HEK293T (cell line): ENCODE results near the gene HOOK1.
"Not testable (repeated sequence)": the region's sequence is repeated elsewhere in the genome, so short reads cannot be mapped to it uniquely, and the experiment has no call there.

Source experiments
- CTCF ChIA-PET: fragments of 350-600 bp; formaldehyde crosslinking; extraction: SDS; loops from one replicate; lab custom pipeline; 2021; ENCODE audit warnings: antibody characterized with exemption, inconsistent platforms; lab: Yijun Ruan, JAX
- POLR2A ChIA-PET: fragments of 350-600 bp; formaldehyde crosslinking; extraction: SDS; loops from one replicate; lab custom pipeline; 2020; ENCODE audit warnings: antibody characterized with exemption, inconsistent platforms; lab: Yijun Ruan, JAX
- DNase-seq: peaks from one replicate; pipeline ENCODE4 v3.0.0; 2012; ENCODE audit warnings: mixed read lengths; ENCODE audit errors: extremely low spot score
- ARNT ChIP-seq: fragments of 450-650 bp; IDR thresholded peaks from 2 replicates; pipeline ENCODE4 v1.6.1; 2017; ENCODE audit warnings: mild to moderate bottlenecking
- BHLHE40 ChIP-seq: fragments of 450-650 bp; IDR thresholded peaks from 2 replicates; pipeline ENCODE4 v1.6.1; 2016; ENCODE audit warnings: mild to moderate bottlenecking, moderate library complexity, borderline replicate concordance
- CTBP1 ChIP-seq: fragments of 450-650 bp; IDR thresholded peaks from 2 replicates; pipeline ENCODE4 v1.6.1; 2016; ENCODE audit warnings: borderline replicate concordance
- ELF4 ChIP-seq: fragments of 450-650 bp; IDR thresholded peaks from 2 replicates; pipeline ENCODE4 v1.6.1; 2017; ENCODE audit warnings: antibody characterized with exemption
- FOXA1 ChIP-seq: fragments of 450-650 bp; IDR thresholded peaks from 2 replicates; pipeline ENCODE4 v1.6.1; 2016; ENCODE audit warnings: mild to moderate bottlenecking
- FOXK2 ChIP-seq: fragments of 450-650 bp; IDR thresholded peaks from 2 replicates; pipeline ENCODE4 v1.6.1; 2016; ENCODE audit warnings: mild to moderate bottlenecking
- FOXM1 ChIP-seq: fragments of 450-650 bp; IDR thresholded peaks from 2 replicates; pipeline ENCODE4 v1.6.1; 2017; ENCODE audit warnings: mild to moderate bottlenecking, borderline replicate concordance
- HDGF ChIP-seq: fragments of 450-650 bp; IDR thresholded peaks from 2 replicates; pipeline ENCODE4 v1.6.1; 2017; ENCODE audit warnings: antibody characterized with exemption, borderline replicate concordance
- L3MBTL2 ChIP-seq: fragments of 450-650 bp; conservative IDR thresholded peaks from 2 replicates; pipeline ENCODE4 v1.6.1; 2016; ENCODE audit warnings: mild to moderate bottlenecking
- LEF1 ChIP-seq: fragments of 450-650 bp; IDR thresholded peaks from 2 replicates; pipeline ENCODE4 v1.6.1; 2017; ENCODE audit warnings: mild to moderate bottlenecking, borderline replicate concordance
- NFRKB ChIP-seq: fragments of 450-650 bp; IDR thresholded peaks from 2 replicates; pipeline ENCODE4 v1.6.1; 2016; ENCODE audit warnings: mild to moderate bottlenecking, moderate library complexity
- SP1 ChIP-seq: fragments of 450-650 bp; IDR thresholded peaks from 2 replicates; pipeline ENCODE4 v1.6.1; 2017
- SUZ12 ChIP-seq: fragments of 450-650 bp; IDR thresholded peaks from 2 replicates; pipeline ENCODE4 v1.6.1; 2016; ENCODE audit warnings: mild to moderate bottlenecking
- TARDBP ChIP-seq: fragments of 450-650 bp; IDR thresholded peaks from 2 replicates; pipeline ENCODE4 v1.6.1; 2016
- ZNF384 ChIP-seq: fragments of 450-650 bp; IDR thresholded peaks from 2 replicates; pipeline ENCODE4 v1.6.1; 2016
- TF ChIP-seq, protein P1 (sequence below): fragments of 450-650 bp; IDR thresholded peaks from 2 replicates; pipeline ENCODE4 v1.6.1; 2016

Gene HOOK1

DNA sequence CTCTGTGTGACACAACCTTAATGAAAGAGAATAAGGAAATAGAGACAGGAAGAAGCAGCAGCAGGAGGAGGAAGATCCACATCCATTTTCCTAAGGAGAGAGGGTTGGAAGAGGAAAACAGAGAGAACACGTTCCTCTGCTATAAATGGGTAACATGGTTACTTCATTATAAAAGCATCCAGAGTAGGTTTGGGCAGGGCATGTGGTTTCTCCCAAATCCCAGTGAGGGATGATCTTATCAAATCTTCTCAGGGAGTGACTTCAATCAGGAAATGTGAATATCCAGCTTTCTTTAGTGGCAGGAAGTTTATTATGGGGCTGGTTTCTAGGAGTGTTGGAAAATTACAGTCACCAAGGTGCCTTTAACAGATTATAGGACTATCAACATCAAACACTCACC is 100.8 kb downstream of the HOOK1 start:
- CTCF ChIA-PET: no interaction called here
- no peak for DNase-seq
- POLR2A ChIA-PET: no interaction called here
- TF ChIP-seq HDGF (no peak), ZNF384 (no peak), SP1 (no peak), FOXM1 (no peak), FOXK2 (no peak)

DNA sequence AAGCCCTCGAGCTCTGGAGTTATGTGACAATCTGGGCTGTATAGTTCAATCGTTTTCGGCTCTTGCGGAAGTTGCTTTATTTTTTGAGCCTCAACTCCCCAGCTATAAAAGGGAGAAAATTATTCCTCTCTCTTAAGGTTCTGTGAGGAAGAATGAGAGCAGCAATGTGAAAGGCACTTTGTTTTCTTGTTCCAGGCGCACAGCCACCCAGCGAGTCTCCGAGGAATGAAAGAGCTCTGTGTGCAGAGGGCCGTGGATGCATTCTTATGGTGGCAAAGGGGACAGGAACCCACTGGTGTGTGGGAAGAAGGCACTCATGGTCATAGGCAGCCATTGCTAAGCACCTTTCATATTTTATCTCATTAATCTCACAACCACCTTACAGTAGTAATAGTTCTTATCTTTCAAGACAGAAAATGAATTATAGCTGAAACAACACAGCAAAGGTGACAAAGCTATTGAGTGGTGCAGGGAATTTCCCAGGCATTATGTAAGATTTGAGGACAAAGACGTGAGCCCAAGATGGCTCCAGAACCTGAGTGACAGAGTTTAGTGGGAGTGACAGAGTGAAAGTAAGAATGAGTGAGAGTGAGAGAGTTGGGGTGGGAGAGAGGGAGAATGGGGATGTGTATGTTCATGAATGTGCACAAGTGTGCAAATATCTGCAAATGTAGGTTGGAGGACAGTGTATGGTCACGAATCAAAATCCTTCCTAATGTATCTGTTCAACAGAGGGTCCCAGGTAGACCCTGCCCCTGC is 102.5 kb downstream of the HOOK1 start:
- no peak for DNase-seq
- POLR2A ChIA-PET: no interaction called here
- TF ChIP-seq LEF1: no peak
- TF ChIP-seq L3MBTL2: no peak
- no peak for TF ChIP-seq FOXM1
- TF ChIP-seq TARDBP: no peak
- CTCF ChIA-PET: no interaction called here

DNA sequence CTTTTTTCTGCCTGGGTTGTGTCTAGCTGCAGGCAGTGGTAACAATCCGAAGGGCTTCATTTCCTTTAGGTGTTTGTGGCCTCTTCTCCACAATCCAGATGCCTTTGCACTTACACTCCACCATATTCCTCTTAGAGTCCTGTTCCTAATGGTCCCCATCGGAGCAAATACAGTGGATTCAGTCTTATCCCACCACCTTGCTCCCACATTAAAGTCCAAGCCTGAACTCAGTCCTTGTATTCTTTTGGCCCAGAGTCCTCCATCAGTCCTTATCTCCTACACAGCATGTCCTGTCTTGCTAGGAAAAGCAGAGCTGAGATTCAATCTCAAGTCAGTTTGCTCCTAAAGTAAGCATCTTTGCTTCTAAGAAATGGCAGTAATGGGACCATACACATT is 103.0 kb downstream of the HOOK1 start:
- ChIA-PET CTCF (no interaction called here), POLR2A (no interaction called here)
- DNase-seq: no peak
- TF ChIP-seq SUZ12 (no peak), FOXM1 (no peak), ZNF384 (no peak), LEF1 (no peak), NFRKB (no peak), FOXK2 (no peak), ELF4 (no peak), CTBP1 (no peak), FOXA1 (no peak), BHLHE40 (no peak)
- TF ChIP-seq, protein P1, sequence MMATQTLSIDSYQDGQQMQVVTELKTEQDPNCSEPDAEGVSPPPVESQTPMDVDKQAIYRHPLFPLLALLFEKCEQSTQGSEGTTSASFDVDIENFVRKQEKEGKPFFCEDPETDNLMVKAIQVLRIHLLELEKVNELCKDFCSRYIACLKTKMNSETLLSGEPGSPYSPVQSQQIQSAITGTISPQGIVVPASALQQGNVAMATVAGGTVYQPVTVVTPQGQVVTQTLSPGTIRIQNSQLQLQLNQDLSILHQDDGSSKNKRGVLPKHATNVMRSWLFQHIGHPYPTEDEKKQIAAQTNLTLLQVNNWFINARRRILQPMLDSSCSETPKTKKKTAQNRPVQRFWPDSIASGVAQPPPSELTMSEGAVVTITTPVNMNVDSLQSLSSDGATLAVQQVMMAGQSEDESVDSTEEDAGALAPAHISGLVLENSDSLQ: no peak

DNA sequence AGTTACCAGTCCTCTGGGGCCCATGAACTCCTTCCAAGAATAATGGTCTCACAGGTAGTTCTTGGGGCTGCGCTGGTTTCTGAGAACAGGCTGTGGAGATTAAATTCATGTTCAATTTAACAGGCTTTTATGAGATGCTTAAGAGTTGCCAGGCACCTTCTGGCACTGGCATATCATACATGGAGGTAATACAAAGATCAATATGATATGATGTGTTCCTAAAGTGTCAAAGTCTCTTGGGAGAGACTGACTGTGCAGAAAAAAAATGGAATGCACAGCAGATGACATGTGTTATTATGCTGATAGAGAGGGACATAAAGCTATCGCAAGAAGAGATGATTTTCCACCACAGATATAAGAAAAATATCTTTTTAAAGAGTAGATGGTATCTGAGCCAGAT is 105.0 kb downstream of the HOOK1 start:
- TF ChIP-seq HDGF (no peak), CTBP1 (no peak), TARDBP (no peak), ZNF384 (no peak), FOXA1 (no peak), ELF4 (no peak), FOXM1 (no peak), L3MBTL2 (no peak), SUZ12 (no peak), ARNT (no peak), NFRKB (no peak), SP1 (no peak), LEF1 (no peak), FOXK2 (no peak), BHLHE40 (no peak)
- TF ChIP-seq, protein P1: no peak
- DNase-seq: no peak
- ChIA-PET CTCF (no interaction called here), POLR2A (no interaction called here)

DNA sequence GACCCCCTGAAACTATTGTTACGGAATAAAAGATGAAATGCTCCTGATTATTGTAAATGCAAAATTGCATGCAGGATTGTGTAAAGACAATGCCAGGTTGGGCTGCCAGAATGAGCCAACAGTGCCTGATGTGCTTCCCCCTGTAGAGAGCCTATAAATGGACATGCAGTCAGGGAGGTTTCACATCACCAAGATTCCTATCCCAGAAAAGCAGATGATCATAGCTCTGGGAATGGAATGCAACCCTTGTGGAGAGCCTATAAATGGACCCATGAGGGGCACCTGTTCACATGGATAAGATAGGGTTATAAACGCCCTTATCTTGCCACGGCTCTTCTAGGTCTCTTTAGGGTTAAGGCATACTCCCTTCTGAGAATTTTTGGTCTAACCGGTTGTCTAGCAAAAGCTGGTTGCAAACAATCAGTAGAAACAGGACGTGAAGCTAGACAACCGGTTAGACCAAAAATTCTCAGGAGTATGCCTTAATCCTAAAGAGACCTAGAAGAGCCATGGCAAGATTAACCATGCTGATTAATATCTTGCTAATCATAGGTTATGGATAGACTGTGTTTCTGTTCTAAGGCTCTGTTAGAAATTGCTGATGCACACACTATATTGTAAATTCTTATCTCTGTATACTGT is 106.6 kb downstream of the HOOK1 start:
- DNase-seq, CTCF ChIA-PET, POLR2A ChIA-PET: not testable (repeated sequence)

DNA sequence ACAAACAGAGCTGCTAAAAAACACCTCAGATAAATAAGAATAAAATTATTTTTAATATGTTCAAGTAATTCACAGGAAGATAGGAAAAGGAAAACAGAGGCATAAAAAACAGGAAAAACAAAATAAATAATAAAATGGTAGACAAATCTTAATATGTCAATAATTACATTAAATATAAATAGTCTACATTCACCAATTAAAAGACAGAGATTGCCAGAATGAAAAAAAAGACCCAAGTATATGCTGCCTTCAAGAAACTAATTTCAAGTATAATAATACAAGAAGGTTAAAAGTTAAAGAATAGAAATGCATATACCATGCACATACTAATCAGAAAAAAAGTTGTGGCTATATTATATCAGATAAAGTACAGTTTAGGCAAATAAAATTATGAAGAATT is 109.9 kb downstream of the HOOK1 start:
- POLR2A ChIA-PET: no interaction called here
- CTCF ChIA-PET: no interaction called here
- DNase-seq: no peak
- TF ChIP-seq ZNF384: peak; percentile 66
- TF ChIP-seq TARDBP: no peak
